ELR (cell line): Measurements from ENCODE around the gene SPRR2G.
"Not testable (repeated sequence)": the region's sequence is repeated elsewhere in the genome, so short reads cannot be mapped to it uniquely, and the experiment has no call there.

Experiments used
- DNase-seq: peaks from one replicate; pipeline ENCODE4 v3.0.0-alpha.2; 2015; ENCODE audit warnings: low read depth

The SPRR2G gene

GRCh38 chr1:153113416-153113815 is 37.3 kb downstream of the SPRR2G start, which contains the start of gene SPRR2F:
Gene SPRR2F, minus strand, starts transcription at chr1:153113516. Its CDS starts 783 bp downstream, at chr1:153112733.
- no peak for DNase-seq

GRCh38 chr1:153112454-153112853 is 38.2 kb downstream of the SPRR2G start:
- DNase-seq: not testable (repeated sequence)

- peak; percentile 90 for DNase-seq
Measured at GRCh38 chr1:153100245-153100644, 50.4 kb downstream of the SPRR2G start.
